ENCODE measurements around the gene TGFBR3L.

- TF ChIP-seq POLR2A (IDR thresholded peaks at IDR 0.05) = no peak
- TF ChIP-seq CTCF (IDR thresholded peaks at IDR 0.05) = no peak
Measured at GRCh38 chr19:7942981-7943443, 28.4 kb downstream of the TGFBR3L start.

Measured in body of pancreas (tissue), 4 donors.